Testis (tissue), 3 donors: ENCODE measurements around the gene CMTM6. TPM values are rescaled to one million over a fixed set of nuclear protein-coding genes. Genes with fewer than 3 reads are reported as not detected.

ENCODE experiments used
- DNase-seq: peaks from one replicate; pipeline ENCODE4 v3.0.0-alpha.2; 2019
- H3K27ac ChIP-seq, 2 donors: fragments of 200-600 bp; sonication (generic); one replicate each; pipeline ENCODE4 v1.5.1; 2019
- H3K27me3 ChIP-seq: fragments of 200-600 bp; sonication (generic); one replicate; pipeline ENCODE4 v1.5.1; 2019
- H3K36me3 ChIP-seq: fragments of 200-600 bp; sonication (generic); one replicate; pipeline ENCODE4 v1.5.1; 2017; ENCODE audit warnings: low read depth; ENCODE audit errors: missing control alignments
- H3K4me1 ChIP-seq: fragments of 200-600 bp; sonication (generic); one replicate; pipeline ENCODE4 v1.5.1; 2019
- H3K4me3 ChIP-seq, 2 donors: fragments of 200-600 bp; sonication (generic); one replicate each; pipeline ENCODE4 v1.5.1; 2017 to 2019
- H3K9me3 ChIP-seq: fragments of 200-600 bp; sonication (generic); one replicate; pipeline ENCODE4 v1.5.1; 2017
- POLR2A ChIP-seq: fragments of 450-650 bp; IDR thresholded peaks from one replicate; pipeline ENCODE4 v1.6.1; 2017; ENCODE audit warnings: antibody characterized with exemption, mild to moderate bottlenecking, moderate library complexity
- WGBS, 2 donors: methylation state at CpG; one replicate each; pipeline ENCODE4 v1.1.5; 2018; 5-methylcytosine and 5-hydroxymethylcytosine counted together
- intact Hi-C: fragments of 100-400 bp; cut with DNase I; formaldehyde crosslinking; loops from one replicate; pipeline ENCODE4 v1.15.1; 2023; ENCODE audit warnings: low total_unique reads
- polyA plus RNA-seq: library from polyadenylated mRNA; stranded (reverse); fragments of 350-450 nt; fragmentation: Illumina TruSeq; extraction: RNeasy Lipid Tissue Mini Kit (QIAGEN cat#74804); gene quantifications from one replicate; pipeline ENCODE4 v1.2.3, GENCODE V29; 2014; ENCODE audit warnings: low read depth, low replicate concordance; ENCODE audit not compliant: insufficient read depth
- total RNA-seq, 2 donors: library from RNA; depleted of rRNA; stranded (reverse); fragments of >200 nt; gene quantifications; one replicate each; pipeline ENCODE4 v1.2.3, GENCODE V29; 2016
- TF ChIP-seq, protein P1 (sequence below), 3 experiments: fragments of 450-650 bp in 2 of 3; fragments of 200-600 bp in 1 of 3; sonication (generic) in 1 of 3; IDR thresholded peaks; one replicate each; pipeline ENCODE4 v1.5.1; 2016 to 2019; ENCODE audit warnings: antibody characterized with exemption in 3 of 3, mild to moderate bottlenecking in 2 of 3, moderate library complexity in 1 of 3

CMTM6 gene
- total and polyA plus RNA-seq, 3 donors from 2014 or later: 66.2 to 199 (median 154) TPM

DNA sequence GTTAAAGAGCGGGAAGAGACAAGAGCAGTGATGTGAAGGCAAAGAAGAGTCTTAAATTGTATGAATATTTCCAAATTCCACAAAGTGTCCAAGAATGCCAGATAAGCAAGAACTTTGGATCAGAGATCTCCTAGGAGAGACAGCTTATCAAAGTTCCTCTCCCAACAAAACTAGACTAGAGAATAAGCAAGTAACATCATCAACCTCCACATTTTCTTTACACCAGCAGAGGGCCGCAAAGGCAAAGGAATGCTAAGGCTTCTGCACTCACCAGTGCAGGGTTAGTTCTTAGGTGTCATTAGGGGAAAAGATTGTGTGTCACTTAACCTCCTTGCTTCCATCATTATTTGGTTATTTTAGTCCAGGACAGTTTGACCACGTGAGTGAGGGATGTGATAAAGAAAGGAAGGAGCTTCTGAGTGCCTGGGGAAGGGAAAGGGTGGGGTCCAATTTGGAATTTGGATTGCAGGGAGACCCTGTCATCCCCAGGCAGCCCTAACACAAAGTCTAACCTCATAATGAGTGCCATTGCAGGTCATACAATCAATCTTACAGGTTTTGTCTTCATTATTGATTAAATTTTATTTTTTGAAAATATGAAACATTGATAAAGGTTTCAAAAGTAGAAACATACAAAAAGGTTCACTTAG is 7.5 kb upstream of the CMTM6 start:
- H3K9me3 ChIP-seq: no peaks in the 10 kb centered on the region
- TF ChIP-seq, protein P1, sequence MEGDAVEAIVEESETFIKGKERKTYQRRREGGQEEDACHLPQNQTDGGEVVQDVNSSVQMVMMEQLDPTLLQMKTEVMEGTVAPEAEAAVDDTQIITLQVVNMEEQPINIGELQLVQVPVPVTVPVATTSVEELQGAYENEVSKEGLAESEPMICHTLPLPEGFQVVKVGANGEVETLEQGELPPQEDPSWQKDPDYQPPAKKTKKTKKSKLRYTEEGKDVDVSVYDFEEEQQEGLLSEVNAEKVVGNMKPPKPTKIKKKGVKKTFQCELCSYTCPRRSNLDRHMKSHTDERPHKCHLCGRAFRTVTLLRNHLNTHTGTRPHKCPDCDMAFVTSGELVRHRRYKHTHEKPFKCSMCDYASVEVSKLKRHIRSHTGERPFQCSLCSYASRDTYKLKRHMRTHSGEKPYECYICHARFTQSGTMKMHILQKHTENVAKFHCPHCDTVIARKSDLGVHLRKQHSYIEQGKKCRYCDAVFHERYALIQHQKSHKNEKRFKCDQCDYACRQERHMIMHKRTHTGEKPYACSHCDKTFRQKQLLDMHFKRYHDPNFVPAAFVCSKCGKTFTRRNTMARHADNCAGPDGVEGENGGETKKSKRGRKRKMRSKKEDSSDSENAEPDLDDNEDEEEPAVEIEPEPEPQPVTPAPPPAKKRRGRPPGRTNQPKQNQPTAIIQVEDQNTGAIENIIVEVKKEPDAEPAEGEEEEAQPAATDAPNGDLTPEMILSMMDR (IDR thresholded peaks at IDR 0.05): peak; percentile 47 to 86 (median 73)
- no peak for TF ChIP-seq POLR2A
- H3K27ac ChIP-seq: no peak overlapping the region
- intact Hi-C loops: no loop called here
- 33 to 53% methylated on average over 3 of the region's 3 CpGs for WGBS, 2 donors
- H3K27me3 ChIP-seq: no peaks in the 10 kb centered on the region
- no peak overlapping the region for H3K4me3 ChIP-seq
- no peaks in the 10 kb centered on the region for H3K36me3 ChIP-seq
- H3K4me1 ChIP-seq: peaks cover 2% of the 10 kb centered on the region
- peak; percentile 86 for DNase-seq

DNA sequence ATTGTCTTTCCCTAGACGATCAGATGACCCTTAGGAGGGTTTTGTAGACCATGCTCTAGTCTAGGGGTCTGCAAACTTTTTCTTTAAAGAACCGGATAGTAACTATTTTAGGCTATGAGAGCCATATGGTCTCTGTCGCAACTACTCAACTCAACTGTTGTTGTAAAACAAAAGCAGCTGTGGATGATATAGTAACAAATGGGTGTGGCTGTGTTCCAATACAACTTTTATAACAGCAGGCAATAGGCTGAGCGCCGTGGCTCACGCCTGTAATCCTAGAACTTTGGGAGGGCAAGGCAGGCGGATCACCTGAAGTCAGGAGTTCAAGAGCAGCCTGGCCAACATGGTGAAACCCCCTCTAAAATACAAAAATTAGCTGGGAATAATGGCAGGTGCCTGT is 6.1 kb upstream of the CMTM6 start:
- no peaks in the 10 kb centered on the region for H3K36me3 ChIP-seq
- DNase-seq: no peak
- H3K4me1 ChIP-seq: peaks cover 8% of the 10 kb centered on the region
- intact Hi-C loops: no loop called here
- TF ChIP-seq, protein P1 (IDR thresholded peaks at IDR 0.05): no peak
- TF ChIP-seq POLR2A: no peak
- H3K27me3 ChIP-seq: no peaks in the 10 kb centered on the region
- H3K4me3 ChIP-seq: no peak overlapping the region
- no peaks in the 10 kb centered on the region for H3K9me3 ChIP-seq
- no peak overlapping the region for H3K27ac ChIP-seq
- 85 to 89% methylated on average over 7 of the region's 7 CpGs for WGBS, 2 donors

DNA sequence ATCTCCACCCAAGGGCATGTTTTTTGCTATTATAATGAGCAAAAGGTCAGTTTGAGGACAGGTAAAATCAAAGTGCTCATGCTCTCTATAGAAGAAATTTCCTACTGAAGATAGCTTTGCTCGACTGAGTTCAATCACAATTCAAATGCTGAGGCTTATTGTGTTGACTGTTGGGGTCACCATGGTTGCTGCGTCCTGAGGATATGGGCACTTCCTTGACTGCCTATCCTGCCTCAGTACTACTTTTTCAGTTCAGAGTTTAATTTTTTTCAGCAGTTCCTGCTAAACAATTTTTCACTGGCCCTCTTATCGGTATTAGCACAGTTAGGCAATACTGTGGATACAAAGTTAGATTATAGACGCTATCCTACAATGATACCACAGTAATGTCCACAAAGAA is 3.8 kb upstream of the CMTM6 start:
- Histone ChIP-seq H3K36me3 (no peaks in the 10 kb centered on the region), H3K9me3 (no peaks in the 10 kb centered on the region), H3K27me3 (no peaks in the 10 kb centered on the region), H3K4me3 (no peak overlapping the region), H3K4me1 (peaks cover 14% of the 10 kb centered on the region), H3K27ac (no peak overlapping the region)
- no peak for DNase-seq
- intact Hi-C loops: no loop called here
- TF ChIP-seq, protein P1 (IDR thresholded peaks at IDR 0.05): no peak
- TF ChIP-seq POLR2A: no peak
- WGBS, 2 donors: 56 to 62% methylated on average over 4 of the region's 4 CpGs

DNA sequence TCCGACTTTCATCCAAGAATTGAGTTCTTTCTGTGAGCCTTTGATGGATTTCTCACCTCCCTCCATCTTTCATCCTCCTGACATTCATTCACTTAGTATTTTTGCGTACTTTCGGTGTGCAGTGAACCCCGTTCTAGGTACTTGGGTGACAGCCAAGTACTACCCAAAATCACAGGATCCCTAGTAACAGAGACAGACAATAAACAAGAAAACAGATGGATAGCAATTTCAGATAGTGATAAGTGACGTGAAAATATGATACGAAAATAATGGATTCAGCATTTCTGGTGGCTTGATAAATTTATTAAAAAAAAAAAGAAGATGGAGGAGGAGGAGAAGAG is 264 bp upstream of the CMTM6 start:
- H3K27ac ChIP-seq: peak overlapping the region; percentile 95 to 98
- H3K4me3 ChIP-seq: peak overlapping the region; percentile 91 to 95
- H3K9me3 ChIP-seq: no peaks in the 10 kb centered on the region
- no peak for DNase-seq
- H3K4me1 ChIP-seq: peaks cover 14% of the 10 kb centered on the region
- no peaks in the 10 kb centered on the region for H3K27me3 ChIP-seq
- TF ChIP-seq, protein P1 (IDR thresholded peaks at IDR 0.05): no peak
- TF ChIP-seq POLR2A: no peak
- WGBS, 2 donors: 0 to 1% methylated on average over 6 of the region's 6 CpGs
- no peaks in the 10 kb centered on the region for H3K36me3 ChIP-seq
- intact Hi-C loops: no loop called here

DNA sequence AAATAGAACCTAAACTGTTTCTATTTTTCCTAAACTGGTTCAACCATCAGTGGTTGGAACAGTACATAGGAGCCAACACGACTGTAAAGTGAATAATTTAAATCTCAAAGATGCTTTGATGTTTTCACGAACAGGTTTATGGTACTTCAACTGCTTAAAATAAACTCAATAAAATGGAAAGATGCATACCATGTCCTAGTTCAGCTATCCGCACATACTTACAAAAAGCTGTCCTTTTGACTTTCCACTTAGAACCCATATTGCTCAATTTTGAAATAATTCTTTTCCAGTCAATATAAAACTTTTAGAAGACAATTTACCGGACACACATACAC is 902 bp downstream of the CMTM6 start:
- no peak for TF ChIP-seq POLR2A
- TF ChIP-seq, protein P1 (IDR thresholded peaks at IDR 0.05): no peak
- H3K9me3 ChIP-seq: no peaks in the 10 kb centered on the region
- no peaks in the 10 kb centered on the region for H3K36me3 ChIP-seq
- no peaks in the 10 kb centered on the region for H3K27me3 ChIP-seq
- H3K4me3 ChIP-seq: peak overlapping the region; percentile 91 to 95
- intact Hi-C loops: no loop called here
- peaks cover 14% of the 10 kb centered on the region for H3K4me1 ChIP-seq
- no peak for DNase-seq
- 4 to 7% methylated on average over 4 of the region's 4 CpGs for WGBS, 2 donors
- H3K27ac ChIP-seq: peak overlapping the region; percentile 95 to 98
